ENCODE measurements around the gene SLC16A2.

SLC16A2 gene

DNA sequence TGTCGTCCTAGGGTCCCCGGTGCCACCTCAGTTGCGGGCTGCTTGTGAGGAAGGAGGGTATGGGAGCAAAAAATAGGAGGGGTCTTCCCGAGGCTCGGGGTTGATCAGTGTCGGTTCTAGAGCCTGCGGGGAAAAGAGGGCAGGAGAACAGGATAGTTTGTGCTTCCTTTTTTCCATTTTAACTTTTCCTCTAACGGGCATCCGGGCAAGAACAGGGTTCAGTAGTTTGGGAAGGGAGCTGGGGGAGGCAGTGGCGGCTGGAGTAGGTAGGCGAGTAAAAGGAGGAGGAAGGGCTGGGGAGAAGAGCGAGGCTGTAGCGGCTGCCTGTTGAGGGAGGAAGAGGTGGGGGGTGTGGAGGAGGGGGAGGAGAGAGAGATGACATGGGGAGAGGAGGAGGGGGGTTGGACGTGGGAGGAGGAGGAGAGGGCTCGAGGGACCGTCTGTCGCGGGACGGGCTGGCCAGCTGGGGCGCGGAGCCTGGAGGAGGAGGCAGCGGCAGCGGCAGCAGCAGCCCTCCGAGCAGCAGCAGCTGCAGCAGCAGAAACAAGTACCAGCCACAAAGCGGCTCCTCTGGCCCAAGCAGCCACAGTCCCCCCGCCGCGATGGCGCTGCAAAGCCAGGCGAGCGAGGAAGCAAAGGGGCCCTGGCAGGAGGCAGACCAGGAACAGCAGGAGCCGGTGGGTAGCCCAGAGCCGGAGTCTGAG is at the start of gene SLC16A2:
TSS of gene SLC16A2 (plus strand) at position 458 of the 704 bp plus-strand sequence. CDS start at position 603, 145 bp downstream.
- peak; percentile 94 for DNase-seq

DNA sequence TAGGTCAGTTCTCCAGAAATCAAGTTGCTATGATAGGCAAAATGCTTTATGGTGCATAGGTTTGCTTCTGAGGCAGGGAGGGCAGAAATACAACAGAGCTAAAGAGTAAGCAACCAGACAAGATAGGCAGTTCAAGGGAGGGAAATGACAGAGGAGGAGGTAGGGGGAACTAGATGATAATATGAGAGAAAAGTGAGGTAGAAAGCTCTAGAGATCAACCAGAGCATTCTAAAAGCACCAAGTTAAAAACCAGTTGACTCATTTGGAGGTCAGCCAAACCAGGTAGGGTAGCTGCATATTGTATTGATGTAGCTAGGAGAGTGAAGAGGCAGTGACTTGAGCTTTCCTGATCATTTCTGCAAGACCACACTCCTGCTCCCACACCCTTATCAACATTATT is 49.0 kb upstream of the SLC16A2 start:
- DNase-seq, result no peak

- no peak for DNase-seq
These were observed 44.0 kb upstream of the SLC16A2 start for GRCh38 chrX:74377282-74377681.

- peak; percentile 81 for DNase-seq
These were observed 38.7 kb upstream of the SLC16A2 start for GRCh38 chrX:74382613-74383012.

- DNase-seq, result peak; percentile 67
These were observed 37.7 kb upstream of the SLC16A2 start for GRCh38 chrX:74383611-74384010.

DNA sequence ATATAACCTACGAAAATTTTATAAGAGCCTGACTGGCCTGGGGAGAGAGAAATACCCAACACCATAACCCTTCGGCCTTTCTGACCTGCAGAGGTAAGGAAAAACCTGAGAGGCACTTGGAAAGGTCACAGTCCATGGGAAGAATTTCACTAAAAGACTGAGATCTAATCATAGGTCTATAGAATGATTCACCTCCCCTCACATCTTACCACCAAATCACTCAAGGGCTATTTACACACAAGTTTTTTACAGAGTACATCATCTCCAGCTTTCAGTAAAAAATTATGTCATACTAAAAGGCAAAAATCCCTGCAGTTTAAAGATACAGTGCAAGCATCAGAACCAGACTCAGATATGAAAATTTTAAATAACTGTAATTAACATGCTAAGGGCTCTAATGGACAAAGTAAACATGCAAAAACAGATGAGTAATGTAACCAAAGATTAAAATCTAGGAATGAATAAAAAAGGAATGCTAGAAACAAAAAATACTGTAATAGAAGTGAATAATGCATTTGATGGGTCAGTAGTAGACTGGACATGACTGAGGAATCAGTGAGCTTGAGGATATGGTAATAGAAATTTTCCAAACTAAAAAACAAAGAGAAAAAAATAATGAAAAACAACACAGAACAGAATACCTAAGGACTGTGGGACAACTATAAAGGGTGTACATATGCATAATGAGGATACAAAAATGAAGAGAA is 32.1 kb upstream of the SLC16A2 start:
- DNase-seq, result no peak

DNA sequence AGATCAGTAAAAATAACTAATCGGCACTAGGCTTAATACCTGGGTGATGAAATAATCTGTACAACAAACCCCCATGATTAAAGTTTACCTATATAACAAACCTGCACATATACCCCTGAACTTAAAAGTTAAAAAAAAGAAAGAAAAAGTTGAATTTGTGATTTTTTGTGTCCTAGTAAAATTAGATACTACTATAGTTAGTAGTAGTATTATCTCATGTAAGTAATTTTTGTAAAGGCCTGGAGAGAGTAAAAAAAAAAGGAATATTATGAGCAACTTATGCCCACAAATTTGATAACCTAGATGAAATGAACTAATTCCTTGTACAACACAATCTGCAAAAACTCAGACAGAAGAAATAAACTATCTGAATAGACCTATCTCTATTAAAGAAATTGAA is 25.7 kb upstream of the SLC16A2 start:
- no peak for DNase-seq

- no peak for DNase-seq
These were observed 15.3 kb upstream of the SLC16A2 start for GRCh38 chrX:74405973-74406489.

DNA sequence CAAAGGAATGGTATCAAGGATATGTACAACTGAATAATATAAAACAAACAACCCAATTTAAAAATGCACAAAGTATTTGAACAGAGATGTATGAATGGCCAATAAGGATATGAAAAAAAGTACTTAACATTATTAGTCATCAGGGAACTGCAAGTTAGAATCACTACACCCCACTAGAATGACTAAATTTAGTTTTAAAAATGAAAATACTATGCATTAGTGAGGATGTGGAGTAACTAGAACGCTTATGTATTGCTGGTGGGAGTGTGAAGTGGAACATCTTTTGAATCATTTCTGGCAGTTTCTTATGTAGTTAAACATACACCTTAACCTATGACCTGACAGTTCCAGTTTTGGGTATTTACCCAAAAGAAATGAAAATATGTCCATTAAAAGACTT is 13.0 kb upstream of the SLC16A2 start:
- DNase-seq, result no peak

DNA sequence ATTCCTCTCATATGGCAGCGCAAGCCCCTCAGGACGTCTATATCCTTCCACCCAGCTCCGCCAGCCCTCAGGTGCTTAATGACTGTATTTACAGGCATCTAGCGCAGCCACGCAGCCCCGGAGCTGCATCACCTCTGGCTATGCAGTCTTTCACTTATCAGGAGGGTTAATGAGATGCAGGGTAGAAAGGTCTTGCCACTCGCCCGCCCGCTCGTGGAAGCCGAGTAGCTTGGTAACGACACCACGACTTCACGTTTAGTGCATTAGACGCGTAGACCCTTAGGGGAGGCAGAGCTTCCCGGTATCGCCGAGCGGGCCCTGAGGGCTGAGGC is 1.5 kb upstream of the SLC16A2 start:
- DNase-seq, result peak; percentile 49

GRCh38 chrX:74420196-74421035 is 877 bp upstream of the SLC16A2 start:
- DNase-seq, result peak; percentile 71

DNA sequence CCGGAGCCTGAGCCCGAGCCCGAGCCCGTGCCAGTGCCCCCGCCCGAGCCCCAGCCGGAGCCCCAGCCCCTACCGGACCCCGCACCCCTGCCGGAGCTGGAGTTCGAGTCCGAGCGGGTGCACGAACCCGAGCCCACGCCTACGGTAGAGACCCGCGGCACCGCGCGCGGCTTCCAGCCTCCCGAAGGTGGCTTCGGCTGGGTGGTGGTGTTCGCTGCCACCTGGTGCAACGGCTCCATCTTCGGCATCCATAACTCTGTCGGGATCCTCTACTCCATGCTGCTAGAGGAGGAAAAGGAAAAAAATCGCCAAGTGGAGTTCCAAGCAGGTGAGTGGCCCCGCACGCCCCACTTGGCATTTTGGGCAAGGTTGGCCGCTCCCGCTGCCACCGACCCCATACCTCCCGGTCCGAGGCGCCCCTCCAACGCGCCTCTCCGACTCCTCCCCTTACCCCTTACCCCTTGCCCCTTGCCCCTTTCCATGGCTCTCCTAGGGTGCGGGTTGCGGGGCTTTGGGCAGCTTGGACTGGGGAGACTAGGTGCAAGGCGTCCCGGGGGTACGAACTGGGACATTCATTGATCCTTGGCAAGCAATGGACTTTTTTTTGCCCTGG is 553 bp downstream of the SLC16A2 start:
- no peak for DNase-seq

- peak; percentile 34 for DNase-seq
These were observed 1.4 kb downstream of the SLC16A2 start for GRCh38 chrX:74422576-74423288.

- DNase-seq, result no peak
These were observed 2.2 kb downstream of the SLC16A2 start for GRCh38 chrX:74423289-74423998.

GRCh38 chrX:74426071-74426470 is 4.8 kb downstream of the SLC16A2 start:
- no peak for DNase-seq

GRCh38 chrX:74426615-74427014 is 5.3 kb downstream of the SLC16A2 start:
- DNase-seq, result no peak

DNA sequence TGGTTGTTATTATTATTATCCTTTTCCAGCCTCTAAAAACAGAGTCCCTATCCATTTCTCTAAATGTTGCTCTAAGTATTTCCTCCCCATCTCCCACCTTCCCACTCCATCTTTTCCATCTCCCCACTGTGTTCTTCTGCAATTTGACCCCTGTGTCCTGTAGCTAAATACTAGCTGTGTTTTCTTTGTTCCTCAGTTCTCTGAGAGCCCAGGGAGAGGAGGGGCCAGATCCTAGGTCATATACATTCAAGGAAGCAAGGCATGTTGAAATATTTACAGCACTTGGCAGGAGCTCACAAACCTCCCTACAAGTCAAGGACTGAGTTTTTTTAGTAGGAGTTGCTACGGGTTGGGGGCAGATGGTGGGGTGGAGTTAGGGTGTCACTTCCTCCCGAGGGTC is 10.5 kb downstream of the SLC16A2 start:
- no peak for DNase-seq

DNA sequence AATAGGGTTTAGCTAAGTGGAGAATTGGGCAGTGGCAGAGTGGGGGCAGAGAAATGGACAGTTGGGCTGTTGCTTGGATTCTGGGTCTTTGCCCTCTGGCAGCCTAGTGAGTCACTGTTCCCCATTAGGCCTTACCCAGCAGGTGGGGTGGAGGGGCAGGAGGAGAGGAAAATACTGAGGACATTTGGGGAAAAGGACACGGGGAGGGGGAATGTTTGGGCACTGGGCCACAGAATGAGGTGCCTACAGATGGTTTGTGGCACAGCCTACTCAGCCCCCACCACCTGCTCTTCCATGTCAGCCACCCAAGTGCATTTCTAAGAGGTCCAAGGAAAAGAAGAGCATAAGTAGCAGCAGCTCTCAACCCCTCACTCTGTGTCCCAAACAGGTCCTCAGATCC is 13.0 kb downstream of the SLC16A2 start:
- no peak for DNase-seq

DNA sequence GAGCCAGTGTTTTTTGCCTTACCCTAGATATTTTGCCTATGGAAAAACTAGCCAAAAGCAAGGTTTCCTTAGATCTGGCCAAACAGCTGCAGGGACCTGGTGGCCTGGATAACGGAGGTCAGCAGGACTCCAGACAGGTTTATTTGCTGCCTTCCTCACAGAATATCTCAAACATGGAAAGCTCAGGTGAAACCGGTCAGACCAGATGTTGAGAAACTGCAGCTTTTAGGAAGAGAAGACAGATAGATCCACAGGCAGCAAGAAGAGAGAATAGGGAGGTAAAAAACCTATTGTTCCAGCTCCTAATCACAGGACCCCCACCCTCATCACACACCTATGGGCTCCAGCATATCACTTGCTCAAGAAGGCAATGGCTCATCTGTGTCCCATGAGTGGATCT is 16.2 kb downstream of the SLC16A2 start:
- no peak for DNase-seq

- DNase-seq, result no peak
These were observed 17.5 kb downstream of the SLC16A2 start for GRCh38 chrX:74438764-74439163.

DNA sequence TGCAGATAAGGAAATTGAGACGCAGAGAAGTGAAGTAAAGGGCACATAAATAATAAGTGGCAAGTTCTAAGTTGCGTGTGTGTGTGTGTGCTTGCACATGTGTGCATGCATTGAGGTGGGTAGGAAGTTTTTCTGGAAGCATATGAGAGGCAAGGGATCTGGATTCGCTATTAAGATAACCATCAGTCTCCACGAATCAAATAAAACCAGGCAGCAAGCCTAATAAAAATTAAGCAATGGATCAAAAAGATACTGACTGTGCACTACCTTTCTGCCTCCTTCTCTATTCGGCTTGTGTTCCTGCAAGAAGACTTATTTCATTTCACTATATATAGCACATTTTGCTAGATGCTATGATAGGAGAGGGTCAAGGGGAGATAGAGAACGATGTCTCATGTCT is 23.8 kb downstream of the SLC16A2 start:
- no peak for DNase-seq

DNA sequence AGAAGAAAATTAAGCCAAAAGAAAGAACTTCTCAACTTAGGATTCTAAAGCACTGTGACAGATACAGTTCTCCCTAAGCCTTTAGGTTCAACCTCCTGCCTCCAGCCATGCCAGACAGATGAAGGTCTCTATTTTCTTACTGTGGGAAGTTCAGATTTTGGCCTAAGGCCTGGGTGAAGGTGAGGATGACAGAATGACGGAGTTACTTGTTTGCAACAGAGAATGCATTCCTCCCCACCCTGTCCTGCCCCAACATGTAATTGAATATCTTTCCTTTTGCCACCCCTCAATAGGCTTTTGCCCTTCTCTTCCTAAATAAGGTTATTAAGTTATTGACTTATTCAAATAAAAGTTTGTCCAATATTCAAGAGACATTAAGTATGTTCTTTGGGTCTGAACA is 25.6 kb downstream of the SLC16A2 start:
- no peak for DNase-seq

All from NCI-H82 (cell line).